ENCODE data around the gene NCOA4. TPM values are rescaled to one million over a fixed set of nuclear protein-coding genes. Genes with fewer than 3 reads are reported as not detected.
"Not testable (repeated sequence)": the region's sequence is repeated elsewhere in the genome, so short reads cannot be mapped to it uniquely, and the experiment has no call there.

NCOA4 gene
- total and polyA plus RNA-seq, 3 experiments from 2014 or later = 110 to 147 (median 113) TPM

DNA sequence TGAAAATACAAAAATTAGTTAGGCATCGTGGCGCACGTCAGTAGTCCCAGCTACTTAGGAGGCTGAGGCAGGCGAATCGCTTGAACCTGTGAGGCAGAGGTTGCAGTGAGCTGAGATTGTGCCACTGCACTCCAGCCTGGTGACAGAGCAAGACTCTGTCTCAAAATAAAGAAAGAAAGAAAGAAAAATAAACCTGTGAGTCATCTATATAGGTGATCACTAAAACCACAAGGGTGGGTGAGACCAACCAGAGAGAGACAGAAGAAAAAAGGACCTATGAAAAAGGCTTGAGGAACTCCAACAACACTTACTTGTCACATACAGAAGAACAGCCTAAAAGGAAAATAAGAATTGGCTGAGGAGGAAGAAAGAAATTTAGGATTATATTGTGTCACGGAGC, 72.5 kb downstream of the NCOA4 start:
- H3K27me3 ChIP-seq (ENCODE audit: insufficient read depth, low read length, poor library complexity, severe bottlenecking); CTCF ChIA-PET; H3K27me3 Mint-ChIP-seq; H3K9me3 Mint-ChIP-seq; H3K4me3 ChIP-seq (ENCODE audit: low read length); H3K27ac Mint-ChIP-seq; DNase-seq; H3K4me3 Mint-ChIP-seq; H3K9me3 ChIP-seq (ENCODE audit: low read length); H3K27ac ChIP-seq (ENCODE audit: low read depth, low read length); POLR2A ChIA-PET; H3K4me1 Mint-ChIP-seq; H3K36me3 ChIP-seq (ENCODE audit: insufficient read depth, low read length); H3K4me1 ChIP-seq (ENCODE audit: insufficient read depth, low read length): not testable (repeated sequence)
- H3K36me3 Mint-ChIP-seq = peaks cover 0 to 33% (median 3%) of the 10 kb centered on the region in 3 donors

DNA sequence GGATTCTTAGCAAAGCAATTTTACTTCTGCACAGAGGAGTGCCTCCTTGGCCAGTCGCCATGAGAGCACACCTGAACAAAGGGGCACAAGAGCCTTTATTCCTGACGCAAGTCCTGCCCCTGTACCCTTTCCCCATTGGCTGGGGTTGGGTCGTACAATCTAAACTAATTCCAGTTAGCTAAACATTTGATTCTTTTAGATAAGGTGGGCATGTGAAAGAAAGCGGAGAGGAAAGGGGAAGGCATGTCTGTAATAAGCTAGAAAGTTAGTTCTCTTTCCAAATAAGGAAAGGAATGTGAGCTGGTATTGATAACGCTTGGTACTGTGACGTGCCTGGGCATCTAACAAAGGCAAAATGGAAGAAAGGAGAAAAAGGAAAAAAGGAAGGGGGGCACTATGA, 73.8 kb downstream of the NCOA4 start:
- H3K4me1 Mint-ChIP-seq; H3K27ac Mint-ChIP-seq; H3K4me3 ChIP-seq (ENCODE audit: low read length); H3K27ac ChIP-seq (ENCODE audit: low read depth, low read length); H3K4me1 ChIP-seq (ENCODE audit: insufficient read depth, low read length); CTCF ChIA-PET; H3K27me3 Mint-ChIP-seq; H3K9me3 ChIP-seq (ENCODE audit: low read length); H3K4me3 Mint-ChIP-seq; H3K36me3 ChIP-seq (ENCODE audit: insufficient read depth, low read length); POLR2A ChIA-PET; H3K27me3 ChIP-seq (ENCODE audit: insufficient read depth, low read length, poor library complexity, severe bottlenecking); DNase-seq; H3K9me3 Mint-ChIP-seq: not testable (repeated sequence)
- H3K36me3 Mint-ChIP-seq = peaks cover 0 to 29% (median 3%) of the 10 kb centered on the region in 3 donors

Other genes with a start within 250 kb of the NCOA4 start
- gene AGAP4, start 183.1 kb downstream of the NCOA4 start, total RNA-seq = 10 to 100 TPM; 14.6 to 17.2 TPM
- 1.3 TPM for gene AGAP4, start 183.1 kb downstream of the NCOA4 start, polyA plus RNA-seq
- 100 to 1,000 TPM in 1 of 2 experiments, 10 to 100 TPM in 1; 96.4 to 101 TPM for gene TIMM23, start 58.1 kb downstream of the NCOA4 start, total RNA-seq
- 65.3 TPM for gene TIMM23, start 58.1 kb downstream of the NCOA4 start, polyA plus RNA-seq
- not detected for gene MSMB, start 15.6 kb upstream of the NCOA4 start, total RNA-seq
- gene MSMB, start 15.6 kb upstream of the NCOA4 start, polyA plus RNA-seq = not detected